ENCODE data around the gene ARHGAP26.

ARHGAP26 gene

DNA sequence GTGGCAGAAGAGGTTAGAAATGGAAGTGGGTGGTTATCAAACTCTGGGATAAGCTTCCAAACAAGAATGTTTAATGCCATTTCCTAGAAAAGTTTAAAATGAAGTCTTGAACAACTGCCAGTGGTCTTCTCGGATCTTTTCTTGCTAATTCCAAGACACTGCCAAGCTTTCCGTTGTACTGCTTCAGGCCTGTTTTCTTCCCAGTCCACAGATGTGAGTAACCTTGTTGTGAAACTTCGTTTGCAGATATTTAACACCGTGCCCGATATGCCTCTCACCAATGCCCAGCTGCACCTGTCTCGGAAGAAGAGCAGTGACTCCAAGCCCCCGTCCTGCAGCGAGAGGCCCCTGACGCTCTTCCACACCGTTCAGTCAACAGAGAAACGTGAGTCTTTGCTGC is 363.5 kb downstream of the ARHGAP26 start:
- no peak for DNase-seq

DNA sequence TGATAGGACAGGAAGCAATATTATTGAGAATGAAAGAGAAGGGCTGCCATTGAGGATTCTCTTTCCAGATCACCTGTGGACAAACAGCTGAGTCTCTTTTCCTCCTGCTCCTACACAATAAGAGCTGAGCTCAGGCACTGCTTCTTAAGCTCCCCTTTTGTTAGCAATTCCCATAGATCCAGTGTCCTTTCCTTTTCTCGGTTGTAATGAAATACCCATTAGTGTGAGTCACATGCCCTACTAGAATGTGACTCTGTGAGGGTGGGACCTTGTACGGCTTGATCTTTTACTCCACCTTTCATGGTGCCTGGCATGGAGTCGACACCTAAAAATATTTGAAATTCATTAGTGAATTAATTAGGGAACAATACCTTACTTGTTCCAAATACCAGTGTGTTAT is 364.1 kb downstream of the ARHGAP26 start:
- DNase-seq, result no peak

GRCh38 chr5:143134900-143135299 is 364.7 kb downstream of the ARHGAP26 start:
- no peak for DNase-seq

DNA sequence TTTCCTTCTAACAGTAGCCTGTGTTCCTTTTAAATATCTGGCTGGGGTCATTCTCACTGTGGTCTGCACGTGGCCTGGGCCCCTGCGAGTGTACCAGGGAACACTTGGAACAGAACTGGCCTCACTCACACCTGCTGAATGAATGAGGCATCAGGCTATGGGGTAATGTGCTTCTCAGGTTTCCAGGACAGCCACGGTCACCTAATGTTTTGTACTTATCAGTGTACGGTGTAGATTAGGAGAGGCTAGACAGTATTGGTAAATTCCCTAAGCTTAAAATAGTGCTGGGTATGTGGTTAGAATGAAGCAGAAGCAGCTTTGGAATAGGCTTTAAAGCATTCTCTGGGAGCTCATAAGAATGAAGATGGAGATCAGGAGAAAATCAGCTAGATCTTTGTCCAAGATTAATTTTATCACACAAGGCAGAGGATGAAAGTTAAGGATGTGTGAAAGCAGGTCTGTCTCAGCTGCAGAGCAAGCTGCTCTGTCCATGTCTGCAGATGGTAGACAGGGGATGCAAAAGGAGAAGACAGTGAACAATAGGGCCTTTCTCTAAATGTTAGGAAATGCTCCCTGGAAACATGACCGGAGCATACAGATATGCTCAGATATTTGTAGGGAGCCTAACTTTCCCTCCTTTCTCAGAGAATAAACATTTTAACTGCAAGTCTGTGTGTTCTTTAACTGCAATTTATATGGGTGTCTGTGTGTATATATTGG is 365.8 kb downstream of the ARHGAP26 start:
- DNase-seq, result no peak

GRCh38 chr5:143138839-143139238 is 368.7 kb downstream of the ARHGAP26 start:
- no peak for DNase-seq

GRCh38 chr5:143139585-143139984 is 369.4 kb downstream of the ARHGAP26 start:
- DNase-seq, result no peak

DNA sequence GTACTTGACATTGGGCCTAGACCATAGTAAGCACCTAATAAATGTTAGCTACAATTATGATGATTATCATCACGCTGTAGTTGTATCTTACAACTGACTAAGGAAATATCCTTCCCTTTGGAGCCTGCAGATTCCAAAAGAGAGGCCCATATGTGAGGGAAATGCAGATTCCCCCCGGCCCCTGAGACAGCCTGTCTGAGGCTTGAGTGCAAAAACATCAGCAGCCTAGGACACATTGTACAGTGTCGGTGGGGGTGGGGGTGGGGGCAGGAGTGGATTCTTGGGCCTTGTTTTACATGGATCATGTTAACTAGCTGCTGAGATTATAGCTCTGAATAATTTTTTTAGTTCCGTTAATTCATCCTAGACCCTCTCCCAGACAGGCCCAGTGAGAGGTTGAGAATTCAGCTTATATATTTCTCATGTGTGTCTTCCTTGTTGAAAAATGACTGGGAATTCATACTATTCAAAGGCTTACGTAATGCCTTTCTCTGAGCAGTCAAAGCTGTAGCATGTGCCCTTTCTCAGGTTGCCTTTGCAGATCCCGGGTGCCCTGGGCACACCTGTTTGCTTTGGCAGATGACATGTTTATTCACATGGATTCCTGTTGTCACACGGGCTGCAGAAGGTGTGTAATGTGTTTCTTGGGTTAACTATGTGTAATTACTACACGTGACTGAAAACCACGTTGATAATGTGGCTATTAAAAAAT is 370.5 kb downstream of the ARHGAP26 start:
- no peak for DNase-seq

GRCh38 chr5:143141652-143142051 is 371.5 kb downstream of the ARHGAP26 start:
- DNase-seq, result no peak

DNA sequence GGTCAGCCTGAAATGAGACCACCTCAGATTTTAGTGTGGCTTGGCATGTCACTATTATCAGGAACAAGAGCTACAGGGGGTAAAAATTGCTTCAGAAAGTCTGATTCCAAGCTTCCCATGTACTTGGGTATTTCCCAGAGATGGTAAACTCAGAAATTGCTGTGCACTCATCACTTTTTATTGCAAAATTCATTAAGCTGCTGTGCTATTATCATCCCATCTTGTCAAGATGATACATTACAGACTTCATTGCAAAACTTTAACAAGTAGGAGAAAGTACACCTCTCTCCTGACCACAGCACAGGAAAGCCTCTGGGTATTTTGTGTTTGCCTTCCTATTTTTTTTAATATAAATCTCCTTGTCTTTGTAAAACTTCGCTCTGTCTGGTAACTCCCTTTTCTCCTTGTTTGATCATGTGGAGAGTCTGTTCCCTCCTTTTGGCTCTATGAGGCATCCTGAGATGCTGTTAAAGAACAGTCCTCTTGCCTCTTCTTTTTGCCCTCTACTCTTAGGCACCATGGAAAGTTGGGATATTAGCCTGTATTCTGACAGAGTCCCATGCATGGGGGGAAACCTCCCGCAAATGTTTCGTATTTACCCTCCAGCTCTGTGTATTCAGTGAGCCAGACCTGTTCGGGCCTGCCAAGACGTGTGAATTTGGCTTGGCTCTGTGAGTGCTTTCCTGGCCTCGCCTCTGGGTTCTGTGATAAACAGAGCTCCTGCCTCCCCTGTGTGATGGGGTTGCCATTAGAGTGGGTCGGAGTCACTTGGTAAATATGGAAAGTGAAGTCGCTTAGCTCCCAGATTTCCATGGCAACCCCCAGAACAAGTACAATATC is 372.6 kb downstream of the ARHGAP26 start:
- no peak for DNase-seq

GRCh38 chr5:143143973-143144372 is 373.8 kb downstream of the ARHGAP26 start:
- DNase-seq, result no peak

DNA sequence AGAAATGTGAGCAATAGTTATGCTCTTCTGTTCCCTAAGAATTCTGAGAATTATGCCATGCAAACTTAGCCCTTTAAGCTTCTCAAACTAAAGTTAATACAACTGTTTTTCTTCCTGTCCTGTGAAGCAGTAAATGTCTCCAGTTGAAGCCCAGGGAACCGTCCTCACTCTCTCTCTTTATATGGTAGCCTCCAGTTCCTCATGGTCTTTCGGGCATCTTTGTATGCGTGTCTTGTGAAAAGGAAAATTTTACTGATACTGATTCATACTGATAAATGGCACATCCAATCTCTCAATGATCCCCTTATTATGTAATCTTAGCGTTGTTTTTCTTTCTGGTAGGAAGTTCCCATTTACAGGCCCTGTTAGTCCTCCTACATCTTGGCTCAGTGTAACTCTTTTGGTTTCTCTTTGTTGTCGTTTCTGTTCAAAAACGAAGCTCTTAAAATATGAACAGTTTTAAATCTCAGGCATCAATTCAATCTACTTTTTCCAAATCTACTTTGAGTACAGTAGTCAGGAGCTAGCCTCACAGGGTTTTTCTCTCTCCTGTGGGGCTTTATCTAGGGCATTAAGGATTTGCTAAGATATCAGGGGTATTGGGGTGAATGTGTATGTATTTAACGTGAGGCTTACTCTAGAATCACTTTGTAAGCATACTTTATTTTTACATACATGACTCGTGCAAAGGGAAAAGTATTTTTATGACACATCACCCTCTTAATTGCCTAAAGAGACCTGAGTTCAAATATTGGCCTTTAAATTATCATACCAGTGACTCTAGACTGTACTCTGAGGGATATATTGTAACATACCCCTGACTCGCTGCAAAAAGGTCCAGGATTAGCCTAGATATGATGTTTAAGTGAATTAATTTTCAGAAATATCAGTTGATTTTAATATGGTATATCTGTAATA is 375.3 kb downstream of the ARHGAP26 start:
- DNase-seq, result no peak

DNA sequence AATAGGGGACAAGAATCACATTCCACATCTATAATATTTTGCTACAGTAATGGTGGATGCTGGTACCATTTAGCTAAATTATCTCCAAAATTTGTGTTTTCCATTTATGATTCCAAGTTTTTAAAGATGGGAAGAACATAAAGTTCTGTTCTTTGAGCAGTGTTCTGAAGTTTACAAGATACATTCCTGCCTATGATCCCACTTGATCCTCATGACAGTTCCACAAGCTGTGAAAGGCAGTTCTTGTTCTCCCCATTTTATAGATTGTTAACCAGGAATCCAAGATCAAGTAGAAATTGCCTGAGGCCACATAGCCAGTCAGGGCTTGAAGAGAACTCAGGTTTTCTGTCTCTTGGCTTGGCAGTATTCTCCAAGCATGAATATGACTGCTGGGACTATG is 376.0 kb downstream of the ARHGAP26 start:
- DNase-seq, result no peak

DNA sequence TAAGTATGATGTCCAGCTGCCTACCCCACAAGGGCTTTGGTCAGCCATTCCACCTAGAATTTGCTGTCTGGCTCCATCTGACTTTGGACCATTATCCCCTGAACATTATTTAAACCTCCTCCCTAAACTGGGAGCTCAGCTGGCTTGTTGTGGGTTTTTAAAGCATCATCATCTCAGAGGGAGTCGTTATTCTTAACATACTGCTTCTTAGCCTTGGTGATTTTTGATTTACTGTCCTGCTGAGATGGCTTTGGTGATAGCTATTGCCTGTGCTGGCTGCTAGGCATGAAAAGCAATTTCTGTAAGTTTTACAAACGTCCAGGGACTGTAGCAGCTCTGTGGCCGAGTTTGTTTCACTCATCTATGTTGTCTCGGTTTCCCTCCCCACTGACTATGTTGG is 377.2 kb downstream of the ARHGAP26 start:
- no peak for DNase-seq

GRCh38 chr5:143147902-143148301 is 377.7 kb downstream of the ARHGAP26 start:
- no peak for DNase-seq

DNA sequence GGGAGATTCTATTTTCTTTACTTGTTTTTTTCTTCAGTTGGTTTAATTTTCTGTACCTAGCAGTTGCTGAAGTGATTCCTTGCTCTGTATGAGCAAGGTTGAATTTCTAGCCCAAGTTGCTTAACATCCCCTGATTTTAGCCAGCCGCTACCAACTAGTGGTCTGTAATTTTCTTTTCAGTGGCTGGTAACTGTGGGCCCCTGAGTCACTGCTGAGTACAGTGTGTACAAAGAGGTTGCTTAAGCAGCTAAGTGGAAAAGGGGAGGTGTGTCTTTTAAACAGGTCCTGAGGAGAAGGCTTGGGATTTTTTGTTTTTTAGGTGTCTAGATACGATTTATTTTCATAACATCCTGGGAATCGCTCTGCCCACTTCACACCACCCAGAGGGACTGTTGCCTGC is 378.6 kb downstream of the ARHGAP26 start:
- no peak for DNase-seq

DNA sequence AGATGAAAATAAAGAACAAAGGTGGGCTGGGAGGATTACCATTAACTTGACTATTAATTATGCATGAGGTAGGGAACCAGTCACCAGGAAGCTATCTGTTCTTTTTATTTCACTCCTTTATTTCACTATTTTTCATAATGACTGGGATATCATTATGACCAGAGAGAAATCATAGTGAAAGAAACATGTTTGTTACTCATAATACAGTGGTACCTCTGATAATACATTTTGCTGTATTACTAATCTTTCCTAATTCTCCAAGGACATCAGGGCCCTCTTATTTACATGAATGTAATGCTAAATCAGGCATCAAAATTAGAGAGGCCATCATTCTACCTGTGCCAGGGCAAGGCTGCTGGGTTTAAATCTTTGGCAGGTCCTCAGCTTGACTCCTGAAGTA is 379.6 kb downstream of the ARHGAP26 start:
- no peak for DNase-seq

- DNase-seq, result no peak
Measured at GRCh38 chr5:143151056-143151700, 381.0 kb downstream of the ARHGAP26 start.

- no peak for DNase-seq
Measured at GRCh38 chr5:143152445-143152844, 382.3 kb downstream of the ARHGAP26 start.

DNA sequence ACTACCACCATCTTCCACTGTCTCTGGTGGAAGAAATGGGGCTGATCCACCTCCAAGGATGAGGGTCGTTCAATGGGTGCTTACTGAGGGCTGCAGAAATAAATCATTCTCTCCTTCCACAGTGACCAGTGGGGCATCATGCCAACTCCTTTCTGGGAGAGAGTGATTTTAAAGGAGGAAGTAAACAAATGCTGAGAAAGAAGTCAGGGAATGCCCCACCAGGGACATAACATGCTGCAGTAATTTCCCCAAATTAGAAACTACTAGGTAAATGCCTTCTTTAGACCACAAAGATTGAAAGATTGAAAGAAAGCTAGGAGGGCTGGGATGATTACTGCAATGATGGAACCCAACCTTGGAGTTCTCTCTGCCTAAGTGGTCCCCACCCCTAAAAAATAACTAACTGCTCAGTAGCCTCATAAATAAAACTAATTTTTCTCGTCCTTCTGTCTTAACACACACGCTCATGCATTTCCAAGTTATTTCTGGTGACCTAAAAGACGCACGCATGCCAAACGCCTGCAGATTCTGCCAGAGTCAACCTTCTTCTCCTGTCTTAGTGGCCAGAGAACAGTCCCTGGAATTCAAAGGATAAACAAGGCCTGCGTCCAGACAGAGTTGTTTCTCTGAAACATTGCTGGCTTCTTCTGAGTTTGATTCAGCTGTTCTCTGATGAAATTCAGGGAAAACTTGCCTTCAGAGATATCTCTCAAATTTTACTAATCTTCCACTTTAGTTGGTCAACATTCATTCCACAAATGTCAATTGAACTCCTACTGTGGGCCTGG is 383.3 kb downstream of the ARHGAP26 start:
- DNase-seq, result no peak

DNA sequence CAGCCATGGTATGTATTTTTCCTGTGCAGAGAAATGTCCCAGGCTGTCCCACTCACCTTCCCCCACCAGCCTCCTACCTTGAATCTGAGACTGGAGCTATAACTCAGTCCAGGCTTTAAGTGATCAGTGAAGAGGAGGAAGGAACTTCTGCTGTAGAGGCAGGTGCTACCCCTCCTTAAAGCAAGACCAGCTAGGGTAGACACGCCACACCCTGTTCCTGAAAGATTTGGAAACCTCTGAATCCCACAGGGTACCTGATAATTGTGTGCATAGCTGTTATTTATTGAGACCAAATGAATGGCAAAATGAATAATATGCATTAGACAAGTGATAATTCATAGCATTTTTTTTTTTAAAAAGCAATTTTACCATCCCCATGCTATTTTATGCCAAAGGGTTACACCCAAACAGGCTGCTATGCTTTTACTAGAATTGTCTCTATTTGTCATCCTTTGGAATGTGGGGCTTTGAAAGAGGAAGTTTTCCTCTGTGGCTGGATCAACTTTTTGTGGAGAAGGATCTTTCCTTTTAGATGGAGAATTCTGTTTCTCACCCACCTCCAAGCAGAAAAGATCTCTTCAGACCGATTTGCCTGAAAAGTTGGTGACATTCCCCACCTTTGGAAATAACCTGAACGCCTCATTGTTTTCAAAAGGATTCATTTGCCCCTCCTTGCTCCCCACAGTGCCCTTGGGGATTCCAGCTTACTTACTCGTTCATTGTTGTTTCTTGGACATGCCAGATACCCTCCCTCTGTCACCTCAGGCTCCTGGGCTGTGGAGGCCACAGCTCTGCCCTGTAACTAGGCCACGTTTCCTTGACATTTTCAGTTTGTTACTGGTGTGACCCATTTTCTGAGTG is 384.6 kb downstream of the ARHGAP26 start:
- no peak for DNase-seq
